HG03460 (cell line): ENCODE results near the gene RXFP4.
"Not testable (repeated sequence)": the region's sequence is repeated elsewhere in the genome, so short reads cannot be mapped to it uniquely, and the experiment has no call there.

Source experiments
- ATAC-seq: cut with Tn5 transposase; IDR thresholded peaks from one replicate; pipeline ENCODE4 v1.9.1; 2021; ENCODE audit not compliant: unreplicated experiment

Gene RXFP4

GRCh38 chr1:155940993-155941844, at the start of gene RXFP4:
TSS of gene RXFP4 (plus strand) at chr1:155941638. CDS start at chr1:155941710, 72 bp downstream.
- no peak for ATAC-seq

GRCh38 chr1:155892796-155893195, 48.6 kb upstream of the RXFP4 start:
- no peak for ATAC-seq

- ATAC-seq = no peak
Measured at GRCh38 chr1:155893389-155894142, 47.9 kb upstream of the RXFP4 start.

- ATAC-seq = not testable (repeated sequence)
Measured at GRCh38 chr1:155895617-155896016, 45.8 kb upstream of the RXFP4 start.

GRCh38 chr1:155896476-155896875, 45.0 kb upstream of the RXFP4 start:
- ATAC-seq = not testable (repeated sequence)

GRCh38 chr1:155897746-155898145, 43.7 kb upstream of the RXFP4 start:
- ATAC-seq = no peak

- ATAC-seq = no peak
Measured at GRCh38 chr1:155898888-155899287, 42.5 kb upstream of the RXFP4 start.

GRCh38 chr1:155899683-155900082, 41.8 kb upstream of the RXFP4 start:
- ATAC-seq = no peak

- ATAC-seq = no peak
Measured at GRCh38 chr1:155900161-155900560, 41.3 kb upstream of the RXFP4 start.

- ATAC-seq = no peak
Measured at GRCh38 chr1:155904261-155904660, 37.2 kb upstream of the RXFP4 start.

- no peak for ATAC-seq
Measured at GRCh38 chr1:155909894-155910293, 31.5 kb upstream of the RXFP4 start.

GRCh38 chr1:155910621-155911121, 30.8 kb upstream of the RXFP4 start:
- ATAC-seq = peak; percentile 17

- peak; percentile 84 for ATAC-seq
Measured at GRCh38 chr1:155911156-155912055, 30.0 kb upstream of the RXFP4 start, which contains the start of gene RIT1. TSS of gene RIT1 (minus strand) at chr1:155911349. CDS start at chr1:155910761, 588 bp downstream.

GRCh38 chr1:155912056-155912536, 29.3 kb upstream of the RXFP4 start:
- ATAC-seq = no peak

- no peak for ATAC-seq
Measured at GRCh38 chr1:155913969-155914757, 27.3 kb upstream of the RXFP4 start.

- no peak for ATAC-seq
Measured at GRCh38 chr1:155918660-155919059, 22.8 kb upstream of the RXFP4 start.

GRCh38 chr1:155919801-155920200, 21.6 kb upstream of the RXFP4 start:
- no peak for ATAC-seq

- no peak for ATAC-seq
Measured at GRCh38 chr1:155920717-155921116, 20.7 kb upstream of the RXFP4 start.

- ATAC-seq = no peak
Measured at GRCh38 chr1:155925506-155925905, 15.9 kb upstream of the RXFP4 start.

- ATAC-seq = no peak
Measured at GRCh38 chr1:155929057-155929456, 12.4 kb upstream of the RXFP4 start.
